Measurements from ENCODE around the gene LMX1B. TPM values are rescaled to one million over a fixed set of nuclear protein-coding genes. Genes with fewer than 3 reads are reported as not detected.

Gene LMX1B
- total RNA-seq, 1 experiment from 2014 or later, result 12.4 TPM

DNA sequence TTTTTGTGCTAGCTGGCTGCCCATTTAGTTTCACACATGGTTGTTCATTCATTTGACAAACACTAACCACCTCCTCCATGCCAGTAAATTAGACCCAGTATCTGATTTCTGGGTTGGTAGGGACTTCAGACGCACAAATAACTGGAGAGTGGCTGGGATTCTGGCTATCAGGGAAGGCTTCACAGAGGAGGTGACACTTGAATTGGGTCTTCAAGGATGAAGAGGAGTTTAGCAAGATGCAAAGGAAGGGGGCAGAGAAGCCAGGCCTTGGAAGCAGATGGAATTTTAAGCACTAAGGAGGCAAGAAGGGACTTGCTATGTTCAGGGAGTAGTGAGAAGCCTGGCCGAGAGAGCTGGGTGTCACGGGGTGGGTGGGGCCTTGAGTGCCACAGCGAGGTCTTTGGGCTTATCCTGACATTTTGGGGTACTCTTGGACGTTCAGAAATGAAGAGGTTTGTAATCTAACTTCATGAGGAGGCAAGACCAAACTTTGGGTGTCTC, 71.3 kb downstream of the LMX1B start:
- TF ChIP-seq NFATC4 (CRISPR knock-in tag; IDR thresholded peaks at IDR 0.05), result no peak
- TF ChIP-seq E2F4 (CRISPR knock-in tag; IDR thresholded peaks at IDR 0.05; ENCODE audit: borderline replicate concordance, low read depth), result no peak
- no peak for TF ChIP-seq AFF4 (CRISPR knock-in tag; IDR thresholded peaks at IDR 0.05; ENCODE audit: borderline replicate concordance)
- no peak for TF ChIP-seq ZNF416 (CRISPR knock-in tag; IDR thresholded peaks at IDR 0.05)
- TF ChIP-seq NR2C2 (CRISPR knock-in tag; IDR thresholded peaks at IDR 0.05), result no peak
- TF ChIP-seq, protein P1, sequence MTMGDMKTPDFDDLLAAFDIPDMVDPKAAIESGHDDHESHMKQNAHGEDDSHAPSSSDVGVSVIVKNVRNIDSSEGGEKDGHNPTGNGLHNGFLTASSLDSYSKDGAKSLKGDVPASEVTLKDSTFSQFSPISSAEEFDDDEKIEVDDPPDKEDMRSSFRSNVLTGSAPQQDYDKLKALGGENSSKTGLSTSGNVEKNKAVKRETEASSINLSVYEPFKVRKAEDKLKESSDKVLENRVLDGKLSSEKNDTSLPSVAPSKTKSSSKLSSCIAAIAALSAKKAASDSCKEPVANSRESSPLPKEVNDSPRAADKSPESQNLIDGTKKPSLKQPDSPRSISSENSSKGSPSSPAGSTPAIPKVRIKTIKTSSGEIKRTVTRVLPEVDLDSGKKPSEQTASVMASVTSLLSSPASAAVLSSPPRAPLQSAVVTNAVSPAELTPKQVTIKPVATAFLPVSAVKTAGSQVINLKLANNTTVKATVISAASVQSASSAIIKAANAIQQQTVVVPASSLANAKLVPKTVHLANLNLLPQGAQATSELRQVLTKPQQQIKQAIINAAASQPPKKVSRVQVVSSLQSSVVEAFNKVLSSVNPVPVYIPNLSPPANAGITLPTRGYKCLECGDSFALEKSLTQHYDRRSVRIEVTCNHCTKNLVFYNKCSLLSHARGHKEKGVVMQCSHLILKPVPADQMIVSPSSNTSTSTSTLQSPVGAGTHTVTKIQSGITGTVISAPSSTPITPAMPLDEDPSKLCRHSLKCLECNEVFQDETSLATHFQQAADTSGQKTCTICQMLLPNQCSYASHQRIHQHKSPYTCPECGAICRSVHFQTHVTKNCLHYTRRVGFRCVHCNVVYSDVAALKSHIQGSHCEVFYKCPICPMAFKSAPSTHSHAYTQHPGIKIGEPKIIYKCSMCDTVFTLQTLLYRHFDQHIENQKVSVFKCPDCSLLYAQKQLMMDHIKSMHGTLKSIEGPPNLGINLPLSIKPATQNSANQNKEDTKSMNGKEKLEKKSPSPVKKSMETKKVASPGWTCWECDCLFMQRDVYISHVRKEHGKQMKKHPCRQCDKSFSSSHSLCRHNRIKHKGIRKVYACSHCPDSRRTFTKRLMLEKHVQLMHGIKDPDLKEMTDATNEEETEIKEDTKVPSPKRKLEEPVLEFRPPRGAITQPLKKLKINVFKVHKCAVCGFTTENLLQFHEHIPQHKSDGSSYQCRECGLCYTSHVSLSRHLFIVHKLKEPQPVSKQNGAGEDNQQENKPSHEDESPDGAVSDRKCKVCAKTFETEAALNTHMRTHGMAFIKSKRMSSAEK (CRISPR knock-in tag; IDR thresholded peaks at IDR 0.05; ENCODE audit: borderline replicate concordance), result no peak
- TF ChIP-seq ATF6 (CRISPR knock-in tag; IDR thresholded peaks at IDR 0.05), result no peak
- Mint-ChIP-seq H3K36me3 (no peaks in the 10 kb centered on the region), H3K4me1 (peaks cover 35% of the 10 kb centered on the region), H3K4me3 (no peak overlapping the region), H3K27ac (no peak overlapping the region), H3K27me3 (ENCODE audit: low read depth) (peaks cover 83% of the 10 kb centered on the region), H3K9me3 (no peaks in the 10 kb centered on the region)
- DNase-seq (ENCODE audit: low spot score), result no peak
- POLR2A ChIA-PET, result no interaction called here
- no peak for ATAC-seq
- CTCF ChIA-PET, result interaction anchor here (0.9 to 3.3 kb wide), 2 partner anchors 20 to 127 kb away, joined by 3 to 10 read pairs; no protein-coding TSS in a partner anchor

DNA sequence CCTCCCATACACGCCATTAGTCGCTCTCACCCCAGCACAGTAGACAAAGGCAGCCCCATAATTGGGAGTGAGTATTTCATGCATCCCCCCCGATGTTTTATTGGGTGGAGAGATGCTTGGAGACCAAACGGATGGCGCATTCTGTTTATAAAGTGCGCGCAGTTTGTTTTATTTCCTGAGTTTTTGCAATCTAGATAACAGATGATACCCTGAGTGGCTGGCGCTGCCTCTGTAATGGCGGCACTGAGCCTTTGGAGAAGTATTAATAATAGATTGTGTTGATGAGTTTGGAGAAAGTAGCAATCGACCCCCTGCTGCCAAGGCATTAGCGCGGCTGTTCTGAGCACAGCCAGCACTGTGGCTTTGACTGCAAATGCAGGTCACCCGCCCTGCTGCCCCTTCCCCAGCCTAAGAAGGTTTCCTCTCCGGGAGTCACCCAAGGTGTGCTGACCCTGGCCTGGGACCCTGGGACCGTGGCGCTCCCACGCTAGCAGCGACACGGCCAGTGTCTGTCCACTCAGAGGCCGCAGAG, 74.3 kb downstream of the LMX1B start:
- no peak overlapping the region for H3K4me3 Mint-ChIP-seq
- H3K4me1 Mint-ChIP-seq, result peaks cover 23% of the 10 kb centered on the region
- DNase-seq (ENCODE audit: low spot score), result no peak
- no peak overlapping the region for H3K27ac Mint-ChIP-seq
- H3K36me3 Mint-ChIP-seq, result no peaks in the 10 kb centered on the region
- no peaks in the 10 kb centered on the region for H3K9me3 Mint-ChIP-seq
- CTCF ChIA-PET, result interaction anchor here (0.8 to 4.4 kb wide), 17 partner anchors 10 to 186 kb away, joined by 3 to 93 read pairs (median 17); partner anchors contain the start of gene LMX1B
- TF ChIP-seq HMGXB4 (CRISPR knock-in tag; IDR thresholded peaks at IDR 0.05) (no peak), OVOL2 (CRISPR knock-in tag; IDR thresholded peaks at IDR 0.05; ENCODE audit: borderline replicate concordance) (no peak), GABPB1 (CRISPR knock-in tag; IDR thresholded peaks at IDR 0.05) (no peak), ZSCAN18 (CRISPR knock-in tag; IDR thresholded peaks at IDR 0.05) (no peak), KAT7 (CRISPR knock-in tag; IDR thresholded peaks at IDR 0.05; ENCODE audit: borderline replicate concordance) (no peak), ZNF121 (CRISPR knock-in tag; IDR thresholded peaks at IDR 0.05) (no peak), SMAD3 (CRISPR knock-in tag; IDR thresholded peaks at IDR 0.05; ENCODE audit: borderline replicate concordance) (no peak), TCF7 (CRISPR knock-in tag; IDR thresholded peaks at IDR 0.05; ENCODE audit: low read depth) (no peak), FOXJ3 (CRISPR knock-in tag; IDR thresholded peaks at IDR 0.05; ENCODE audit: borderline replicate concordance) (no peak), IRF1 (CRISPR knock-in tag; IDR thresholded peaks at IDR 0.05) (no peak)
- TF ChIP-seq, protein P2, sequence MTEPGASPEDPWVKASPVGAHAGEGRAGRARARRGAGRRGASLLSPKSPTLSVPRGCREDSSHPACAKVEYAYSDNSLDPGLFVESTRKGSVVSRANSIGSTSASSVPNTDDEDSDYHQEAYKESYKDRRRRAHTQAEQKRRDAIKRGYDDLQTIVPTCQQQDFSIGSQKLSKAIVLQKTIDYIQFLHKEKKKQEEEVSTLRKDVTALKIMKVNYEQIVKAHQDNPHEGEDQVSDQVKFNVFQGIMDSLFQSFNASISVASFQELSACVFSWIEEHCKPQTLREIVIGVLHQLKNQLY (CRISPR knock-in tag; IDR thresholded peaks at IDR 0.05), result no peak
- peaks cover 68% of the 10 kb centered on the region for H3K27me3 Mint-ChIP-seq (ENCODE audit: low read depth)
- POLR2A ChIA-PET, result no interaction called here
- no peak for ATAC-seq

Measured in WTC11 (cell line).